NCI-H82 treated with DMSO at 0.1 percent for 48 hours (cell line): ENCODE results near the gene EDAR.

Source experiments
- DNase-seq: peaks from one replicate; lab custom pipeline; 2025; ENCODE audit not compliant: unreplicated experiment; lab: John Stamatoyannopoulos, UW

Gene EDAR

DNA sequence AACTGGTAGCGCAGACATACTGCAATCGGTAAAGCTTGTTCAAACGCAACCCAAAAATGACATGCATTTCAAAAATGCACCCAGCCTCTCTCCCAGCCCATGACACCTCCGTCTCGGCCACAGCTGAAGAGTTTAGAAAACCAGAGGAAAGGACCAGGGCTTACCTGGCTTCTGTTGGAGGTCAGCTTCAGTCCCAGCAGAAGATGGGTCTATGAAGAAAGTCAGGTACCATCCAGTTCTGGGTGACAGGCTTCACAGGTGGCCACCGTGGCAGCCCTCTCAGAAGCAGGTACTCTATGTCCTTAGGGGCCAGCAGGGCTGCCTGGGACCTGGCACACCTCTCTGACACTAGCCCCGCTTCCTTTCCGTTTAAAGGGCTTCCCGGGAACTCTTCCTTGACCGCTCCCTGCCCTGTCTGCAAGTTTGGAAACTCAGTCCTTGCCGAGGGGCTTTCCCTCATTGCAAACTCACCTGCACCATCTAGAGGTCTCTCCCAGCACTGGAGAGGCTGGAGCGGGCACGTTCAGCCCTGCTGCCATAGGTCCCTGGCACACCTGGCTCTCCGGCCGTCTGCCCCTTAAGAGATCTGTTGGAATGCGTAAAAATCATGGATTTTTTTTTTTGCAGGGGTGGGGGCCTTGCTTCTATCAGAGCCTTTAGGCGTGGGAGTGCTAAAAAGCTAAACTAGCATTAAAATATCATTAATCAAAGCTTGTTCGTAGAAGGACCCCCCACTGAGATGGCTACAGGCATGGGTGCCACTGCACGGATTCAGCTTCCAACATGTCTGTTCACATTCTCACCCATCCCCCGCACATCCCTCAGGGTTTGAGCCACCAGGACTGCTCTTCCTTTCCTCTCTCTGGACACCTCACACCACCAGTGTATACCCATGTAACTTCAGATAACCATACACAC lies at the start of gene EDAR:
TSS of gene EDAR (minus strand) at position 425 of the 918 bp plus-strand sequence. CDS start 58,206 bp downstream, outside the sequence.
- DNase-seq = peak; percentile 18

DNA sequence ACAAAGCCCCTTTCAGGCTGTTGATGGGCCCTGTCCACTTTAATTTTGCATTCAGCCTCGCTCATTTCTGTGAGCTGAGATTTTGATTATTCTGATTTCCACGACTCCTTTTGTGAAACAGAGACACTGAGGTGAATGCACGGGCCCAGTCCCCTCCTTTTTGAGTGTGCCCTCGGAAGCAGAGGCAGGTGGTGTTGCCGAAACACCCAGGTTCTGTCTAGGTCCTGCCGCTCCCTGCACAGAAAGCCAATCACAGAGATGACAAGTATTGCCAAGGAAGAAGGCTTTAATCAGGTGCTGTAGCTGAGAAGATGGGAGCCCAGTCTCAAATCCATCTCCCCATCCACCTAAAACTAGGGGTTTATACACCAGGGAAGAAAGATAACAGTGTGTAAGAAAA lies 44.2 kb upstream of the EDAR start:
- DNase-seq = no peak

DNA sequence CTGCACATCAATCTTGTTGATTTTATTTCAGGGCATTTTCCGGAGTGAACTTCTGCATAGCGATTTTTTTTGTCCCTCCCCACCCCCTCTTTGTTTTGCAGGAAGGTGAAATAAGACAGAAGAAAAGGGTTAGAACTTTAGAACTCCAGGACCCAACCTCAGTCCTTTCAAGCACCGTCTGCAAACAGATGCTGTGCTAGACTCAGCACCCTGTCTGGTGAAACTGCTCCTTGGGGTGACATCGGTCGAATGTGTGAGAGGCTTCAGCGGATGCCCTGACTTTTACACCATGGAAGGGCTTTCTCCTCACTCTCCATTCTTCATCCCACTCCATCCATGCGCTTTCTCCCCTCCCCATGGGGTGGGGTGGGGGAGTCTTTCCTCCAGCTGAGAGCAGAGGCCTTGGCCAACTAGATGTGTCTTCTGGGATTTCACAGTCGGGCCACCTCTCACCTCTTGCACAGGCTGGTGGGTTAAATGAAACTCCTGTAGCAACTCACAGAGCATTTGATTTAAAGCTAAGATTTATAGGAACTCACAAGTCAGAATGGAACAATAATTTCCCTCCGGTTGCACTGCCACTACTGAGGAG lies 43.3 kb upstream of the EDAR start:
- no peak for DNase-seq

DNA sequence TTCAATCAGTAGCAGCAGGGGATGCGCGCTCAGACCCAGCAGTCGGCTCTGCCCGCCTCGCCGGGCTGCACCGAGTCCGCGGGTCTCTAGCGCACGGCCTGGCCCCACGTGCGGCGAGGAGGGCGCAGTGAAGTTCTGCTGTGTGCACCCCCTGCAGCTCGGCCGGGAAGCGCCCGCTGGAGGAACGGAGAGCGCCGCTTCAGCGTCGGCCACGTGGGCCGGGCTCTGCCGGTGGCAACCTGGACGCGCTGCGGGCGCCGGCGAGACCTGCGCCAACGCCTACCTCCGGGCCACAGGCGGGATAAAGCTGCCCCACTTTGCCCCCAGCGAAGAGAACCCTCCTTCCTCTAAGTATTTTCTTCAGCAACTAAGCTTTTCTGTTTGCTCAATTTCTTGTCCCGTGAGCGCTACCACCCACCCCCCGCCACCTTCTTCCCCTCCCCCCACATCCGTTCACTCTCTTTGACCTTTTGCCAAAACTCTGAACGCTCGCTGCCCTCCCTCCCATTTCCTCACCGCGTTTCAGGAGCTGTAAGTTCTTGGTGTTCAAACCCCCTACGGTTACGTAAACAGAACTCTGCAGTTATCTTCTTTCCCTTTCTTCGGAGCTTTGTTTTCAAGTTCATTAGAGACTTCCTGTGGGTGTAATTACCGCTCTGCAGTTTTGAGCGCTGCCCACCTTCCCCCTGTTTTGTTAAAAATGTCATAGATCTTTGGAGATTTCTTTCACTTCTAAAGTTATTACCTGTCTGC lies 42.6 kb upstream of the EDAR start:
- DNase-seq = no peak

DNA sequence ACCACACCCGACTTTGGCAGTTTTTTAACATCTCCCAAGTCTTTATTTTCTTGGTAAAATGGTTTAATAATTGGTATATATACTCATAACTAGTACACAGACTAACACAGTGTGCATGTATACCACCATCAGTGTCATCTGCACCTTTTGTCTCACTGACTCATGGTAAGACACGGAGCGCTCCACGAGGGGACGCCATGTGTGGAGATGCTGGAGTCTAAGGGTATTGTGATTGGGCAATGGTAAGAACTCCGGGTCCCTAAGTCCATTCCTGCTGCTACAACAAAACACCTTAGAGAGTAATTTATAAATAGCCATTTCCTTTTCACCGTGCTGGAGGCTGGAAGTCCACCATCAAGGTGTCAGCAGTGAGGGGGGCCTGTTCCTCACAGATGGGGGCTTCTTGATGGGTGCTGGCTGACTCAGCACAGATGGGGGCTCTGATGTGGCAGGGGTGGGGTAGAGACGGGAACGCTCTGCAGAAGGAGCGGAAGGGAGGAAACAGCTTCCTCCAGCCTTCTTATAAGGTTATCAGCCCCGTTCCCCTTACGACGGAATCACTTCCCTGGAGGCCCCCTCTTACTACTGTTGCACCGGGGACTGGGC lies 42.0 kb upstream of the EDAR start:
- DNase-seq = no peak

DNA sequence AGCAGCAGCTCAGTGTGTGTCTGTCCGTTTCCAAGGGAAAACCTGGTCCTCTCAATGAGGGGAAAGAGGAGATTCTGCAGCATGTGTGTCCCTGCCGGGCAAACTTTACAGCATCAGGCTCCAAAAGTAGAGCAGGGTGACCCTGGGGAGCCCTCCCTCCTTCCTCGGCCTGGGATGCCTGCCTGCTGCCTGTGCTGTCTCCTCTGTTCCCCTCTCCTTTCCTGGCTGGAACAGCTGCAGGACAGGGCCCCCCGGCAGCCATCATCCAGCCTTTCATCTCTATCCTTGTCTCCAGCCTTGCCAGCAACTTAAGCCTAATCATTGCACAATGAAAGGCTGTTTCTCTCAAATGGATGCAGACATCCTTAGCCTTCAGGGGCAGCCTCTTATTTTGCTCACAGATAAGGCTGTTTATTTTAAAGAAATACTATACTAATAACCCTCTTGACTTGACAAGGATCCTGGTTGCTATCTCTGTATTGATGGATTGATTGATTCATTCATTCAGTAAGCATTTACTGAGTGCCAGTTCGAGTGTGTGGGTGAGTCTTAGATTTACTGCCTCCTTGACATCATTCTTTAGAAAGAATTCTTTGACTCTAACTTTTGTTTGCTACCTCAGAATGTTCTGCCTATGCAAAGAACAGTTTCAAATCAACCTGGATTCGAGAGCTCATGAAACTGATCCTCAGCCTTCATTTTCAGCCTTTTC lies 40.6 kb upstream of the EDAR start:
- no peak for DNase-seq

DNA sequence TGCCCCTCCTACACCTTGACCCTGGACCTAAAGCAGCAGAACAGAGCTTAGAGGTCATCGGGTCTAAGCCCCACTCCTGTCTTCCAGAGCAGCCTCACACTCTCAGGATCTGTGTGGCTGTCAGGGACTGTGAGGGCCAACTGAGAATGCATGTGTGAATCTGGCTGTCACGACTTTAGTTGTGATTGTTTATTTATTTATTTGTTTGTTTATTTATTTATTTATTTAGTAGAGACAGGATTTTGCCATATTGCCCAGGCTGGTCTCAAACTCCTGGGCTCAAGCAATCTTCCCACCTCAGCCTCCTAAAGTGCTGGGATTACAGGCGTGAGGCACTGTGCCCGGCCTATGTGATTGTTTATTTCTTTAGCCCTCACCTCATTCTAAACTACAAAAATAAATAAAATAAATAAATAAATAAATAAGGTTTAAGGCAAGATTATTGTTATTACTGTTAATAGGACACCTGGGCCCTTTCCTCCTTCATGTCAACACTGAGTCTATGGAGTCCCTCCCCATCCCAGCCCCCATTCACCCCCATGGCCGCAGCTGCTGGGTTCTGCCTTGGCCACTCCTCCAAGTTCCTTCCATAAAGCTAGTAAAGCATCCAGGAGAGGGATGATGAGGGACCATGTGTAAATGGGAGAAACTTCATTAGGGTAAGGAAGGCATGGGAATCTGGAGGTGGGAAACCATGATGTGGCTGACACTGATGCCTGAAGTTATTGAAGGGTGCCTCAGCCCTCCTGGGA lies 39.9 kb upstream of the EDAR start:
- no peak for DNase-seq

DNA sequence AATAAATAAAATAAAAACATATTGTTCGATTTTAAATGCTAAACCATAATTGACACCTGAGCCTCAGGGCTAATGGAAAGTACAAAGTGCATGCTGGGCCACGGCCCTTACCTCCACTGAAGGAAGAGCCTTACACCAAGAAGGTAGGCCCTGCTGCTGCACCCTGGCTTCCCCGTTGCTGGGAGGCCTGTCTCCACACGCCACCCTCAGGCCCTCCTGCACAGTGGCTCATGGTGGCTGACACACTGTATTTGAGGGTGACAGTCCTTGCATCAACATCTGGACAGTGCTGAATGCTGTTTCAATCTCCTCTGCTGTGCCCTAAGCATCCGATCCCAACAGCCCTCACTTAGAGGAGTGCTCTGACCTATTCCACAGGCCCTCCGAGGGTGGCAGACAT lies 39.3 kb upstream of the EDAR start:
- DNase-seq = no peak

DNA sequence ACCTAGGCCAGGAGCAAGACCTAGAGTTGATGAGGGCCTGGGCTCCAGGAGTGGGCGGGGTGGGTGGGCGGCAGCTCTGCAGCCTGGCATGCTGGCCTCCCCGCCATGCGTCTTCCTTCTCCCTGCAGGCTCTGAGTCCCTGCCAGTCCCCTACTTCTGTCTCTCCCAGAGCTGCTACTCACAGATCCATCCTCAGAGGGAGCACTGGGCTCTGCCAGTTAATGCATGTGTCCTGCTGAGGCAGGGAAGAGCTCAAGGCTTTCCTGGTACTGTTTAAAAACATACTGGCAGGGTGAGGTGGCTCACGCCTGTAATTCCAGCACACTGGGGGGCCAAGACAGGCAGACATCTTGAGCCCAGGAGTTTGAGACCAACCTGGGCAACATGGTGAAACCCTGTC lies 38.7 kb upstream of the EDAR start:
- DNase-seq = no peak

DNA sequence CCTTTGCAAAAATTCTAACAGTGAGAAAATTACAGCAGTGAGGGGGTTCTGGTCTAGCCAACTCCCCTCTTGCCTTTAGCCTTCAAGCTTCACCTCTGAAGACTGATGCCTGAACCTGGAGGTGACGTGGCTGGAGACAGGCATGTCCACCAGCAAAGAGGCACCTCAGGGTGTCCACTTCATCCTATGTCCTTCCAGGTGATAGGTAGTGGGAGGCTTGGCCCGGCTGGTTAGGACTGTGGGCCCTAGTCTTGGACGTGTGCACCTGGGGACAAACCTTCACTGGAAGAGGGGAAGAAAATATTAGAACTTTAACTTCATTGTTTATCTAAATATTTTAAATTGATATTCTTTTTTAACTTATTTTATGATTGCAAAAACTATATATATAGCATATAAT lies 35.5 kb upstream of the EDAR start:
- DNase-seq = no peak

DNA sequence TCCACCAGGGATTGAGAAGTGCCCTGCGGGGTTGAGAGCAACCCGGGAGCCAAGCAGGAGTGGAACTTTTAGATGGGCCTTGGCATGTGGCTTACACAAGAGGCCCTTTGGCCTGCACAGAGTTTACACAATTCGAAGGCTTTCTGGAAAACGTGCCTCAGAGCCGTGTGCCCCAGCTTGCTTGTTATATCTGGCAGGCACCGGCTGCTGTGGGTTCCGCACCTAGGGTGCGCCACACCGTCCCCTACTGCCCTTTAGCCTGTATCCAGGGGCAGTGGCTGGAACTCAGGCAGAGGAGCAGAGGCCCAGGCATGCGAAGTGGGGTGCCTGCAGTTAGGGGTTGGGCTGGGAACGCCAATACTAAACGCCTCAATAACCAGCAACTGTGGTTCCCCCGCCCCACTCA lies 32.9 kb upstream of the EDAR start:
- no peak for DNase-seq

DNA sequence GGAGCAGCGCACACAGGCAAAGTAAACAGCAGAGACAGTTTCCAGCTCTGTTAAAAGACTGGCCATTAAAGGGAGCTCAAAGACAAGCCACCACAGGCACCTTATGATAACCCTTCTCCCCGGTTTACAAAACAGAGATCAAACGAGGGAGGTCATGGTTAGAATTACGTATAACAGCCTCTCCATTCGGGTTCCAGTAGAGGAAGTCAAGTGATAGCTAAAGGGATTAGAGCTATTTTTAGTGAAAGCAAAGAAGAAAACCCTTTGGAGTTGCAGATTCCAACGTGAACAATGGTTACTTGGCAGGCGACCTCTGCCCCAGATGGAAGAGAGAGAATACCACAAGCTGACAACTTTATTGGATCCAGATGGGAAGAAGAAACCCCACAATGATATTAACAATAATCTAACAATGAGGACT lies 31.2 kb upstream of the EDAR start:
- no peak for DNase-seq

DNA sequence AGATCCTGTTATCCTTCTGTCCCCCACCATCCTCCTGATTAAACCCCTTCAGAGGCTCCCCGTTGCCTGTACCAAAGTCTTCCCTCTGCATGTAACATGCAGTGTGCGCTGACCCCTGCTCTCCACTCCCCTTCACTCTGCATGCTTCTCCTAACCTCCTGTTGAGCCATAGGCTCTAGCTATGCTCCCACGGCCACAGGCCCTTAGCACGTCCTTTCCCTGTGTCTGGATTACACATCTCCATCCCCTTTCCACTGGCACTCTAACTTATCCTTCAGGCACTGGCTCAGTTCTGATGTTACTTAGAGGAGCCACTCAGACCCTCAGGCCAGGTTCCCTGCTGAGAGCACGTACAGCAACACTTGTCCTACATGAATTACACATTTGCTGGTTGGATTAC lies 29.4 kb upstream of the EDAR start:
- DNase-seq = no peak

DNA sequence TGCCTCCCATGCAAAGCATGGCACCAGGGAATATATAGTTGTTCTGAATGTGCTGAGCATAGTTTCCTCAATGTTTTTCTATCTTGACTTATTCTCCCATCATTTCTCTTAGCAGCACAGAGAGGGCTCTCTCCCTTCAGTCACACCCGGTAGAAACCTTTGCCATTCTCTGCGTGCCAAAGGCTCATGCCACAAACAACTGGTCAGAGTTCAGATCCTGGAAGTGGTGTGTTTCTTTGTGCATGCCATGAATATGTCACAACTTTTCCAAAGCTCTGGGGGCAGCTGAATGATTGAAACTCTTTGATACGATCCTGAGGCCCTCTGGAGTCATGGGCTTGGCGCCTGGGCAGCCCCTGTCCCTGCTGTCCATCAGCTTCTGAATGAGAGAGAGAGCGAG lies 28.0 kb upstream of the EDAR start:
- no peak for DNase-seq

DNA sequence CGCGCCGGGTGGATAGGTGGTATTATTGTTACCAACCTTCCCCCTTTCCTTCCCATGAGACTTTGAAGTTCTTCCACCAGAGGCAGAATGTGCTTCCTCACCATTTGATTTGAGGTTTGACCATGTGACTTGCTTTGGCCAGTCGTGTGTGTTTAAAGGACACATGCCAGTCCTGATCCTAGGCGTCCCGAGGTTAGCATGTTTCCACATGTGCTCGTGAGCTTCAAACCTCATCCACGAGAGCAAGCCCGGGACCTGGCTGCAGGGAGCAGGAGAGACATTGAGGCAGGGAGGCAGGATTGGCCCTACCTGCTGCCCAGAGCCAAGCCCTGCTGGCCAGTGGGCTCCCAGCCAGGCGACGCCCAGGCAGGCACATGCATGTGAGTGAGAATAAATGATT lies 27.4 kb upstream of the EDAR start:
- no peak for DNase-seq

DNA sequence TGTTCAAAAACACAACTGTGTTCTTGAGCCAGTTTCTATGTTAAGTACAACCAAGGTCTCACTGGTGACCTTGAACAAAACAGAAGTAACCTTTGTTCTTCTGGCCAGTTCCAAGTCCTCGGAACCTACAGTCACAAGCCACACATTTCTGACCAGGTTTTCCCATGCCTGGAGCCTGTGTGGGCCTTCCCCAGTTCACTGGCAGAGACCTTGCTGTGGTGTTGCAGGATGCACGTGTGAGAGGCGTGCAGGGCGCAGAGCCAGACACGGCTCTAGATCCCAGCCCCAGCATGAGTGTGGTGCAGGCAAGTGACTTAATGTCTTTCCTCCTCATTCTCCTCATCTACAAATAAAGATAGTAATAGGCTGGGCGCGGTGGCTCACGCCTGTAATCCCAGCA lies 25.5 kb upstream of the EDAR start:
- no peak for DNase-seq

DNA sequence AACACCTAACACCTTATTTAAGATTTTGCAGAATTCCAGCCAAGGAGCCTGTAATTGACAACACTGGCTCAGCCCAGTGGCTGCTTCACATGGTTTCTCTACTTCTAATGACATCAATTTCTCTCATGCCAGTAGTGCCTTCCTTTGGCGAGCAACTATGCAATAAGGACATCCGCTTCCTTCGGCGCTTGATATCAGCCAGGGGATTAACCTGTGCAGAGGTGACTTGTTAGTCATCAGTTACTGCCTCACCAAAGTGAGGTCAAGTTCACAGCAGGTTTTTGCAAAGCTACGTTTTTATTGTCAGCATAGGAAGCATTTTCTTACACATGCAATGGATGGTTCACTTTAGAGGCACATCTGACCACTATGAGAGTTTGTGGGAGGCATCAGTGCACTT lies 24.0 kb upstream of the EDAR start:
- no peak for DNase-seq

DNA sequence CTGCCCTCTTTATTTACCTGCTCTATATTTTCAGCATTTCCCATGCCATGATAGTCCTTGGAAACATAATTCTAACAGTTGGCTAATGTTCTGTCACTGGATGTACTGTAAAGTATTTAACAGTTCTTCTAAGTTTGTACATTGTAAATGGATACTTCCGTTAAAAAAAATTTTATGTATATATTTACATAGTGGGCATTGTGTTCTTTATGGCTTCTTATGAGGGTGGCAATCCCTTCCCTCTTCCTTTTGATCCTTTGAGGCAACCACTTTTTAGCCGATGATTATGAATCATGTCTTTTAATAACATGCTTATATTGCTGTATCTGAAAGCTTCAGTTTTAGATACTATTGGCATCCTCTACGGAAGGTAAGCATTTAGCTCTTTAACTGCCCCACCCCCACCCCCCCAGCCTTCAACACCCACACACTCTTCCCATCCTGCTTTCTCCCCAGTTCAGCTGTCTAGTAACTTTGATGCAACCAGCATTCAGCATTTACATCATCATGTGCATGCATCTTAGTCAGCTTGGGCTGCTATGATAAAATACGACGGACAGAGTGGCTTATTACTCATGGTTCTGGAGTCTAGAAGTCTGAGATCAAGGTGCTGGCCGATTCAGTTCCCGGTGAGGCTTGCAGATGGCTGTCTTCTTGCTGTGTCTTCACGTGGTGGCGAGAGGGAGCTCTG lies 21.0 kb upstream of the EDAR start:
- no peak for DNase-seq

DNA sequence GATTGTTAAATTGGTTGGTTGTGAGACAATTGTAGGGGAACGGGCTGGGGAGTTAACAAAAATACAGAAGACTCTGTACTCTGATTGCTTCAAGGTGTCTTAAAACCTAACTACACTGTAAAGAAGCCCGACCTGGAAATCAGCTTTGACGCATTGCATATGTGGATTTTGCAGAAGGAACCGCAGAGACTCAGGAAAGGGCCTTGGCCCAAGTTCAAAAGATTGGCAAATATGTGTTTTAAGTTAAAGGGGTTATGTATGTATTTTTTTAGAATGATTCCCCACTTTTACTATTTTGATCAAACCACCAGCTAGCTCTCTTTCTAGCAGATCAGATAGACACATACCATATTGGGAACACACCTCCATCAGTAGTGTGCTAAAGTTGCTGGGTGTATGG lies 18.0 kb upstream of the EDAR start:
- DNase-seq = no peak
